Measurements from ENCODE around the gene E2F4.

Gene E2F4

GRCh38 chr16:67213197-67214019 lies 21.5 kb downstream of the E2F4 start:
- TF ChIP-seq CTCF (IDR thresholded peaks at IDR 0.05), result no peak

- TF ChIP-seq CTCF (IDR thresholded peaks at IDR 0.05), result no peak
These were observed 23.8 kb downstream of the E2F4 start for GRCh38 chr16:67215706-67216105.

GRCh38 chr16:67216612-67217490 lies 24.9 kb downstream of the E2F4 start:
- TF ChIP-seq CTCF (IDR thresholded peaks at IDR 0.05), result no peak

- TF ChIP-seq CTCF (IDR thresholded peaks at IDR 0.05), result no peak
These were observed 32.0 kb downstream of the E2F4 start for GRCh38 chr16:67223992-67224391.

GRCh38 chr16:67226295-67226803 lies 34.4 kb downstream of the E2F4 start:
- no peak for TF ChIP-seq CTCF (IDR thresholded peaks at IDR 0.05)

GRCh38 chr16:67226804-67227566 lies 35.0 kb downstream of the E2F4 start, which contains the start of gene TMEM208:
TSS of gene TMEM208 (plus strand) at chr16:67227130. CDS start at chr16:67227219, 89 bp downstream.
- no peak for TF ChIP-seq CTCF (IDR thresholded peaks at IDR 0.05)

- TF ChIP-seq CTCF (IDR thresholded peaks at IDR 0.05), result no peak
These were observed 35.6 kb downstream of the E2F4 start for GRCh38 chr16:67227567-67227921.

Measured in LNCAP (cell line).